DND-41 (cell line): ENCODE data around the gene RBFOX1.

Experiments used
- ATAC-seq: fragments of 200-7000 bp; cut with Tn5 transposase; 3 replicates; pipeline ENCODE4 v1.9.1; 2021; ENCODE audit warnings: low read depth; ENCODE audit not compliant: insufficient read depth
- DNase-seq: peaks from one replicate; pipeline ENCODE4 v3.0.0-alpha.2; 2020
- H2AFZ ChIP-seq: 2 replicates; pipeline ENCODE4 v1.6.0; 2012; ENCODE audit warnings: low read depth, low read length
- H3K27ac ChIP-seq: 2 replicates; pipeline ENCODE4 v1.5.1; 2012; ENCODE audit warnings: low read length, inconsistent platforms
- H3K27me3 ChIP-seq: fragments of 200-600 bp; sonication (generic); 2 replicates; pipeline ENCODE4 v1.6.0; 2012; ENCODE audit warnings: low read length, mild to moderate bottlenecking, inconsistent platforms; ENCODE audit not compliant: insufficient read depth, poor library complexity
- H3K36me3 ChIP-seq: 2 replicates; pipeline ENCODE4 v1.5.1; 2012; ENCODE audit warnings: low read length, inconsistent platforms; ENCODE audit not compliant: insufficient read depth
- H3K4me1 ChIP-seq: 2 replicates; pipeline ENCODE4 v1.5.1; 2012; ENCODE audit warnings: mild to moderate bottlenecking, low read length; ENCODE audit not compliant: insufficient read depth
- H3K4me2 ChIP-seq: 2 replicates; pipeline ENCODE4 v1.6.0; 2012; ENCODE audit warnings: mild to moderate bottlenecking, moderate library complexity, low read length, inconsistent platforms; ENCODE audit not compliant: insufficient read depth
- H3K4me3 ChIP-seq, 2 experiments: fragments of 200-600 bp in 1 of 2; shearing (Covaris generic) in 1 of 2; 2 replicates each; pipeline ENCODE4 v1.5.1; 2012 to 2016; ENCODE audit warnings: inconsistent platforms in 2 of 2, low read length in 2 of 2, mild to moderate bottlenecking in 2 of 2, low read depth in 1 of 2, moderate library complexity in 1 of 2
- H3K79me2 ChIP-seq: 2 replicates; pipeline ENCODE4 v1.6.0; 2012; ENCODE audit warnings: low read length, inconsistent platforms; ENCODE audit not compliant: insufficient read depth
- H3K9ac ChIP-seq: 2 replicates; pipeline ENCODE4 v1.6.0; 2012; ENCODE audit warnings: low read depth, mild to moderate bottlenecking, inconsistent platforms, low read length, moderate library complexity
- H3K9me3 ChIP-seq: 2 replicates; pipeline ENCODE4 v1.5.1; 2012; ENCODE audit warnings: low read length, moderate library complexity, mild to moderate bottlenecking, inconsistent platforms; ENCODE audit not compliant: insufficient read depth, severe bottlenecking
- H4K20me1 ChIP-seq: 2 replicates; pipeline ENCODE4 v1.6.0; 2012; ENCODE audit warnings: low read length; ENCODE audit not compliant: insufficient read depth
- CTCF ChIP-seq: IDR thresholded peaks from 2 replicates; pipeline ENCODE4 v1.5.1; 2012; ENCODE audit warnings: borderline replicate concordance, low read length, moderate library complexity, mild to moderate bottlenecking; ENCODE audit not compliant: poor library complexity, severe bottlenecking; ENCODE audit errors: extremely low read depth
- EZH2 ChIP-seq: IDR thresholded peaks from 3 replicates; pipeline ENCODE4 v1.6.1; 2012; ENCODE audit warnings: borderline replicate concordance, low read depth, mild to moderate bottlenecking, moderate library complexity, low read length, inconsistent platforms; ENCODE audit not compliant: severe bottlenecking

The RBFOX1 gene

DNA sequence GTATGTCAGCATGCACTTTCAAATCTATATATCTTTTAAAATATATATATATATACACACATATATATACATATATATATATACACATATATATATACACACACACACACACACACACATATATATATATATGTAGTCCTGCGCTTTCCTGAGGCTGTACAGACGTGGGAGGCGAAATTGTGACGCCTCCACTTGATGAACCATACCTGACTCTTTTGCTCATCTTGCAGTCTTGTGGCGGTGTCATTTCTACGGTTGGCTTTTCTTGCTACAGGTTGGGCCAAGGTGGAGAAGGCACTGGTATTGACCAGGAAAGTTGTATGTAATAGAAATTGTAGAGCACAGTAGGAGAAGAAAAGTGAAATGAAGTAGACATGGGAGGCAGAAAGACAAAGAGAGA is 88.2 kb downstream of the RBFOX1 start:
- DNase-seq (no peak), ATAC-seq (no peak)
- H4K20me1 ChIP-seq = no peaks in the 10 kb centered on the region
- H3K4me1 ChIP-seq = no peaks in the 10 kb centered on the region
- no peaks in the 10 kb centered on the region for H3K36me3 ChIP-seq
- no peaks in the 10 kb centered on the region for H3K27me3 ChIP-seq
- H3K9me3 ChIP-seq = no peaks in the 10 kb centered on the region
- no peak overlapping the region for H3K4me3 ChIP-seq
- no peak overlapping the region for H2AFZ ChIP-seq
- H3K27ac ChIP-seq = no peak overlapping the region
- no peak overlapping the region for H3K4me2 ChIP-seq
- no peak overlapping the region for H3K9ac ChIP-seq
- TF ChIP-seq CTCF (no peak), EZH2 (no peak)
- no peaks in the 10 kb centered on the region for H3K79me2 ChIP-seq

DNA sequence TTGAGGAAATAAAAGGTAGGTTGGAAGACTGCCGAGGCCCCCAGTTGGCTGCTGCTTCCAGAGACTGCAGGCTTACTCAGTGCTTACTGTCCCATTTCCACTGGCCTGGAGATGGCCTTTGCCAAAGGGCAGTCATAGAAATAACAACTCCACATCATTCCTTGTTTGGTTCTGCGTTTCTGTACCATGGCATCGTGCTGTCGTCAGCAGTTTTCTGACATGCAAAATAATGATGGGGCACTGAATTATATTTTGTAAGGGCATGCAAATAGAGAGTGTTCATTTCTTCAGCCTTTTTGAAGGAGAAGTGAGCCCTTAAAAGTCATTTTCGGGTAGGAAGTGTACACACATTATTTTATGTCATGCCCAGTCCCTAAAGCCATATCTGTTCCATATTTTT is 88.9 kb downstream of the RBFOX1 start:
- H3K36me3 ChIP-seq = no peaks in the 10 kb centered on the region
- H3K79me2 ChIP-seq = no peaks in the 10 kb centered on the region
- H3K4me1 ChIP-seq = no peaks in the 10 kb centered on the region
- H3K27me3 ChIP-seq = no peaks in the 10 kb centered on the region
- no peak overlapping the region for H3K4me3 ChIP-seq
- ATAC-seq = no peak
- H4K20me1 ChIP-seq = no peaks in the 10 kb centered on the region
- H3K4me2 ChIP-seq = no peak overlapping the region
- no peak overlapping the region for H3K9ac ChIP-seq
- H3K27ac ChIP-seq = no peak overlapping the region
- TF ChIP-seq EZH2 = no peak
- TF ChIP-seq CTCF = no peak
- H3K9me3 ChIP-seq = no peaks in the 10 kb centered on the region
- DNase-seq = no peak
- no peak overlapping the region for H2AFZ ChIP-seq

DNA sequence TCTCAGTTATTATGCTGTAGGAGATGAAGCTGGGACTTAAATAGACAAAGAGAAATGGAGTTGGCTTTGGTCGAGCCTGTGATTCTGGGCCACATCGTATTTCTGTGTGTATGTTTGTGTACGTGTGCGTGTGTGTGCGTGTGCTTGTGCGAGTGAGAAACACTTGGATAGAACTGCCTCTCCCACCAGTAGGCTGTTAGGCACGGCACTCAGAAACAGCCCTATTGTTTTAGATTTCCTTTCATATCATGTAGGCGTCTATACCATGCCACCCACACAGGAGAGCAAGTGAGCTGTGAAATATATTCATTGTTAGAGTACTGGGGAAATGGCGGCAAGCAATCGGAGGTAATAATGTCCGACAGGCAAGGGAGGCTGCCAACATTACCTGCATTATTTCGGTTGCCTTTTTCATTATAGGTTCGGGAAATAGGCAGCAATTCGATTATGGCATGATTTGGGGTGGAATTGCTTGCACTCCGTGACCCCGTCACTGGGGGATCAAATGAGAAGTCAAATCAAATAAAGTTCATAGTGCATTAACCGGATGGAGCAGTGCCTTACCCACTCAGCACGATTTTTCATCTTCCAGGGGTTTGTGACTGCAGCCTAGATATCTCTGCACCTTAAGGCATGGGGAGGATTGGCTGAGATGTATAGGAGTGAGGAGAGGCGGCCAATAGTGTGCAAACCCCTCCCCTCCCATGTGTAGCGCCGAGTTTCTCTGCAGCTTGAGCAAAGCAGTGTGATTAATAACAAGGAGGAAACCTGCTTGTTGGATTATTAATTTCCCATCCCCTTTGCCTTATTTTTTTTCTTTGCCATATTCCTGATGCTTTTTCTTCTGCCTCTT is 89.6 kb downstream of the RBFOX1 start:
- Histone ChIP-seq H3K9me3 (no peaks in the 10 kb centered on the region), H3K4me3 (no peak overlapping the region), H3K9ac (no peak overlapping the region), H3K36me3 (no peaks in the 10 kb centered on the region), H3K4me1 (no peaks in the 10 kb centered on the region), H3K4me2 (no peak overlapping the region), H3K79me2 (no peaks in the 10 kb centered on the region), H3K27me3 (no peaks in the 10 kb centered on the region), H4K20me1 (no peaks in the 10 kb centered on the region), H3K27ac (no peak overlapping the region), H2AFZ (no peak overlapping the region)
- no peak for TF ChIP-seq EZH2
- DNase-seq (no peak), ATAC-seq (no peak)

DNA sequence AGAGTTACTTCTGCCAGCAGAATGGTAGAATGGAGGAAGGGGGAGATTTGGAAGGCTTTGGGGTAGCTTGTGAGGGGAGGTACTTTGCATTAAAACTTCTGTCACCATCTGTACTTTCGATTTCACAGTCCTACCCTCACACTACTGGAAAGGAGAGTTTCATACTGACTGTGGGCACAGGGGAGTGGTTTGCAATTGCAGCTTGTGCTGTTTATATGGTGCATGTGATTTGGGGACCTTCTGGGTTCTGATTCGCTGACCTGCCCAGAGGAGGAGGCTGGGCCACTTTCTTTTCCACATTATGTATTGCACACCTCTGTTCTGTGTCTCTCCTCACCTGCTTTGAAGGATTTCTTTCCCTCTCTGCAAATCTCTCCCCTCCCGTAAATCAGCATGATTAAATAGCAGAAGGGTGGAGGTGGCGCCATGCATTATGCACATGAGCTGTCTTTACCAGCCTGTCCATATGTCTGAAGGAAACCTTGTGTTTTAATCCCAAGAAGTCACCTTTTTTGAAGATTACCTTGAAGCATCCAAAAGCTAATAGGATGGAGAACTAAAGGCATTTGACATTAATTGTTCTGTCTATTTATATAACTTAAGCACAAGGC is 90.9 kb downstream of the RBFOX1 start:
- H3K27me3 ChIP-seq = no peaks in the 10 kb centered on the region
- no peaks in the 10 kb centered on the region for H3K9me3 ChIP-seq
- ATAC-seq (0 out of 3 replicates have a peak, but pooled peaks have one; percentile 37), DNase-seq (no peak)
- H3K4me3 ChIP-seq = no peak overlapping the region
- H3K36me3 ChIP-seq = no peaks in the 10 kb centered on the region
- H3K27ac ChIP-seq = no peak overlapping the region
- no peak overlapping the region for H2AFZ ChIP-seq
- H3K4me1 ChIP-seq = no peaks in the 10 kb centered on the region
- H3K79me2 ChIP-seq = no peaks in the 10 kb centered on the region
- no peak for TF ChIP-seq CTCF
- no peak for TF ChIP-seq EZH2
- no peaks in the 10 kb centered on the region for H4K20me1 ChIP-seq
- no peak overlapping the region for H3K4me2 ChIP-seq
- no peak overlapping the region for H3K9ac ChIP-seq
